Central memory CD8-positive, alpha-beta T cell (primary cell): ENCODE measurements around the gene CACNA2D4.

Experiments
- ATAC-seq: fragments of 150-1000 bp; cut with Tn5 transposase; replicated peaks from 2 replicates; pipeline ENCODE4 v1.10.0; 2022; ENCODE audit warnings: mild to moderate bottlenecking, moderate FRiP score, moderate number of reproducible peaks; ENCODE audit not compliant: poor library complexity, severe bottlenecking; ENCODE audit errors: extremely low read depth
- DNase-seq, 2 donors: peaks; one replicate each; pipeline ENCODE4 v3.0.0; 2021; ENCODE audit warnings: low spot score in 2 of 2
- H3K27ac Mint-ChIP-seq: one replicate; pipeline ENCODE4 v1.8.0; 2022; ENCODE audit warnings: low read depth, mild to moderate bottlenecking, moderate library complexity, mixed read lengths
- H3K27me3 Mint-ChIP-seq: one replicate; pipeline ENCODE4 v1.8.0; 2022; ENCODE audit warnings: mixed read lengths
- H3K36me3 Mint-ChIP-seq: one replicate; pipeline ENCODE4 v1.8.0; 2022; ENCODE audit warnings: mild to moderate bottlenecking, moderate library complexity, mixed read lengths; ENCODE audit not compliant: insufficient read depth
- H3K4me1 Mint-ChIP-seq: one replicate; pipeline ENCODE4 v1.8.0; 2022; ENCODE audit warnings: mixed read lengths
- H3K4me3 Mint-ChIP-seq: one replicate; pipeline ENCODE4 v1.8.0; 2022; ENCODE audit warnings: mild to moderate bottlenecking, moderate library complexity, mixed read lengths
- H3K9me3 Mint-ChIP-seq: one replicate; pipeline ENCODE4 v1.8.0; 2022; ENCODE audit warnings: mixed read lengths

The CACNA2D4 gene

DNA sequence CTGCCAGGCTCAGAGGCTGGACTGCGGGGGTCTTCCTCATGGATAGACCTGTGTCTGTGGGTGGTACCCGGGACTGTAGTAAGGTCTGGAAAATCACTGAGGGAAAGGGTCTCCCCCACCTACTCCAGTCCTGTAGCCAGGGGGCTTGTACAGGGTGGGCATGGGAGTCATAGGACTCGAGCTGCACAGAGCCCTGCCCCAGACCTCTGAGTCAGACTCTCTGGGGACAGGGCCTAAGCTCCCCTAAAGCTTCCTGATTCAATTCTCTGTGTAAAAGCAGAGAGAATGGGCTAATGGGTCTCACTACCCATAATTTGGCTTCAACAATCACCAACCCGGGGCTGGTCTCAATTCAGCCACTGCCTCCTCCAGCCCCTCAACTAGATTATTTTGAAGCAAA, 71.0 kb downstream of the CACNA2D4 start:
- no peak overlapping the region for H3K27ac Mint-ChIP-seq

DNA sequence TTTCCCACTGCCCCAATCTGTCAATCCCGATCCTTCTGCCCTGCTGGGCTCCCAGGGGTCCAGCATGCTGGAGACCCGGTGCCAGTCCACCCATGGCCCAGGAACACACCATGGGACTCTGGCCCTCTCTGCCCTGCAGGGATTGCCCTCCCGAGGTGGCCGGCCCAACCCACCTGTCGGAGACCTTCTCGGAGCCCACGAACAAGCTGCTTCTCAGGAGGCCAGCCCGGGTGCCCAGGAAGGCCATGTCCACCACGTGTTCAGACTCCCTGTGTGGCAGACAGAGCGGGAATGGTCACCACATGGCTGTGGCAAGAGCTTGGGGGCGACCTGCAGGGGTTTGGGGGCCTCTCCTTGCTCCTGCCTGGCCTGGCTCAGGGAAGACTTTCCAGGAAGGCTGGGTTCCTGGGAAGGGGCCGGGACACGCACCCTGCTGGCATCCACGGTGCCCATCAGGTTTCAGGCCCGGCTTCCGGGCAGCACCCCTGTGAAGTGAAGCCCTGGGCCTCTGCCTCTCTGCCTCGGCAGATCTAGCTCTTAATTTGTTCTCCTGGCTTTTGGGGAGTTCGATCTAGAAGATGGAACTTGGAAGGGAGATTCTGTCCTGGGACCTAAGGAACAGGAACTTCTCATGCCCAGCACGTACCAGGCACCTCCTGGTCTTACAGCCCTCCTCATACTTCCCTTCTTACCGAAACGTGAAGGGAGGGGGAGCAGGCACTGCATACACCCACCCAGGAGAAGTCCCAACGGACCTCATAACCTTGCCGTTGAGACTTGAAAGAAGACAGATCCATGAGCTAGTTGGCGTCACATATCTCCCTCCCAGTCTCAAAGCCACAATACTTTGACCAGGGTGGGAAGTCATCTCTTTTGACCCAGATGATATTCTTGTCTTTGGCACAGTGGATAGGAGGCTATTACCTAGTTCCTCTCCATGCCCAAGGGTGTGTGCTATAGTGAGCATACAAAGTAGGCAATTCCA, 71.7 kb downstream of the CACNA2D4 start:
- Mint-ChIP-seq H3K4me1 (no peaks in the 10 kb centered on the region), H3K27me3 (peaks cover 52% of the 10 kb centered on the region), H3K9me3 (no peaks in the 10 kb centered on the region), H3K4me3 (no peak overlapping the region), H3K27ac (no peak overlapping the region), H3K36me3 (no peaks in the 10 kb centered on the region)
- ATAC-seq (no peak), DNase-seq (no peak)

More for the DNA sequence above, 71.0 kb downstream of the CACNA2D4 start:
- DNase-seq = no peak
- no peaks in the 10 kb centered on the region for H3K4me1 Mint-ChIP-seq
- H3K4me3 Mint-ChIP-seq = no peak overlapping the region
- H3K36me3 Mint-ChIP-seq = no peaks in the 10 kb centered on the region
- H3K27me3 Mint-ChIP-seq = peaks cover 45% of the 10 kb centered on the region
- ATAC-seq = no peak
- H3K9me3 Mint-ChIP-seq = no peaks in the 10 kb centered on the region

DNA sequence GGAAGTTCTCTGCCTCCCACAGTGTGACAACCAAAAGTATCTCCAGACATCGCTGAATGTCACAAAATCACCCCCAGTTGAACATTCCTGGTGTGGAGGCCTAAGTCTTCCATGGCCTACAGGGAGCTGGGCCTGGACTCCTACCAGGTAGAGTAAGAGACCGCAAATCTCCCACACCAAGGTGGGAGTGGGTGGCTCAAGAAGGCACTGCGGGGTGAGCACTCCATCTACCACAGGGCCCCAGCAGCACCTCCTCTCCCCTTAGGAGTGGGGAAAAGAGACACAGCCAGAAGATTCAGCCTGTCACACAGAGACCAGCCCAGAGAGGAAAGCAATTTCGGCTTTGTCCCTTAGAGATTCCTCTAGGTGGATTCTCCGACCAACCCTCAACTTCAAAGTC, 72.6 kb downstream of the CACNA2D4 start:
- no peak for ATAC-seq
- H3K4me1 Mint-ChIP-seq = no peaks in the 10 kb centered on the region

GRCh38 chr12:1845427-1845826, 73.0 kb downstream of the CACNA2D4 start:
- no peaks in the 10 kb centered on the region for H3K9me3 Mint-ChIP-seq
- no peak overlapping the region for H3K4me3 Mint-ChIP-seq
- H3K36me3 Mint-ChIP-seq = no peaks in the 10 kb centered on the region
- H3K4me1 Mint-ChIP-seq = no peaks in the 10 kb centered on the region
- ATAC-seq (no peak), DNase-seq (no peak)
- no peak overlapping the region for H3K27ac Mint-ChIP-seq
- H3K27me3 Mint-ChIP-seq = peaks cover 62% of the 10 kb centered on the region

More for the DNA sequence above, 72.6 kb downstream of the CACNA2D4 start:
- no peaks in the 10 kb centered on the region for H3K36me3 Mint-ChIP-seq
- no peak for DNase-seq
- no peaks in the 10 kb centered on the region for H3K9me3 Mint-ChIP-seq
- no peak overlapping the region for H3K27ac Mint-ChIP-seq
- peaks cover 61% of the 10 kb centered on the region for H3K27me3 Mint-ChIP-seq
- no peak overlapping the region for H3K4me3 Mint-ChIP-seq

- ATAC-seq = no peak
- no peak for DNase-seq
- Mint-ChIP-seq H3K4me1 (no peaks in the 10 kb centered on the region), H3K4me3 (no peak overlapping the region), H3K9me3 (no peaks in the 10 kb centered on the region), H3K36me3 (no peaks in the 10 kb centered on the region), H3K27me3 (peaks cover 62% of the 10 kb centered on the region), H3K27ac (no peak overlapping the region)
Measured at GRCh38 chr12:1844661-1845409, 73.6 kb downstream of the CACNA2D4 start.

- Mint-ChIP-seq H3K36me3 (no peaks in the 10 kb centered on the region), H3K27ac (no peak overlapping the region), H3K4me3 (no peak overlapping the region), H3K9me3 (no peaks in the 10 kb centered on the region), H3K27me3 (peaks cover 62% of the 10 kb centered on the region), H3K4me1 (no peaks in the 10 kb centered on the region)
- ATAC-seq (no peak), DNase-seq (no peak)
Measured at GRCh38 chr12:1844223-1844622, 74.2 kb downstream of the CACNA2D4 start.

DNA sequence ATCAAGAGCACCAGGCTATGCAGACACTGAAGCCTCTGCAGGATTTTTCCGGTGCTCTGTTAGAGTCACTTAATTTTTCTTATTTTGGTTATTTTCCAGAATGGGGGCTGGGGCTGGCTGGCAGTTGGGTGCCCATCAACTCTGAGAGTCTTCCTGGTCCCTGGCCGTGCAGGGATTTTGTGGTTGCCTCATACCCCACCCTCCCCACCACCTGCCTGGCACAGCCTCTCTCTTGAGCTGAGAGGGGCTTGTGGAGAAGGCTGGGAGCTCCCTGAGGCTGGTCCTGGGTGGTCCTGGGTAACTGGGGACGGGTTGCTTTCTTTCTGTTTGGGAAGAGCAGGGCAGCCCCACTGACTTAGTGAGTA, 74.8 kb downstream of the CACNA2D4 start:
- no peak overlapping the region for H3K4me3 Mint-ChIP-seq
- DNase-seq (no peak), ATAC-seq (no peak)
- H3K36me3 Mint-ChIP-seq = no peaks in the 10 kb centered on the region
- peaks cover 62% of the 10 kb centered on the region for H3K27me3 Mint-ChIP-seq
- no peaks in the 10 kb centered on the region for H3K4me1 Mint-ChIP-seq
- no peak overlapping the region for H3K27ac Mint-ChIP-seq
- H3K9me3 Mint-ChIP-seq = no peaks in the 10 kb centered on the region

GRCh38 chr12:1842905-1843640, 75.4 kb downstream of the CACNA2D4 start:
- no peak overlapping the region for H3K27ac Mint-ChIP-seq
- DNase-seq = no peak
- no peaks in the 10 kb centered on the region for H3K36me3 Mint-ChIP-seq
- no peak overlapping the region for H3K4me3 Mint-ChIP-seq
- H3K4me1 Mint-ChIP-seq = no peaks in the 10 kb centered on the region
- H3K9me3 Mint-ChIP-seq = no peaks in the 10 kb centered on the region
- ATAC-seq = no peak
- H3K27me3 Mint-ChIP-seq = peaks cover 62% of the 10 kb centered on the region

DNA sequence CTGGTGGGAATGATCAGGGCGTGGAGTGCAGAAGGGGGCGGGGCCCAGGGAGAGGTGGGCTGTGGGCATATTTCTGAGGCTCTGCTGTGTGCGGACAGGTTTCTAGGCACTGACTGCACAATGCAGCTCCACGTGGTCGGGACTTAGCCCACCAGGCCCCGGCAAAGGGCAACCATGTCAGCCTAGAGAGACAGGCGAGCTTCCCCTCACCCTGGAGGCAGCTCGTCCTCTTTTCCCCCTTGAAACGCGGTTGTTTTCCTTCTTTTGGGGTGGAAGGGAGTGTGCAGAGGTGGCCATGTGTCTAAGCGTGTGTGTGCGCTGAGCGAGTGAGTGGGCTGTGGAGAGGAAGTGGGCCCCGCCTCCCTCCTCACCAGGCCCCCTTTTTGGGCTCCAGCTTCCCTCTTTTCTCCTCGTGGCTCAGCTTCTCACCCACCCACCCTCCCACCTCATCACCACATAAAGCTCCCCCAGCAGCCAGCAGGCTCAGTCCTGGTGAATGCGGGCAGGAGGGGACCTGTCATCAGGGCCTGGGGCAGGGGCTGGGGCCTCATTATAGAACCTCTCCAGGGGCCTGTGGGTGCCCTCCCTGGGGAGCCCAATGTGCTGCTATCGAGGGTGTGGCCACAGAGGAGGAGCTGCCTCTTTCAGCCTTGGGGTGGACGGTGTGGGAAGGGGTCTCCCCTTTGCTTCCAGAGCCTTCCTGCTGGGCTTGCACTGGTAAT, 76.1 kb downstream of the CACNA2D4 start:
- Mint-ChIP-seq H3K9me3 (no peaks in the 10 kb centered on the region), H3K36me3 (no peaks in the 10 kb centered on the region), H3K27ac (no peak overlapping the region), H3K4me3 (no peak overlapping the region), H3K27me3 (peaks cover 62% of the 10 kb centered on the region), H3K4me1 (no peaks in the 10 kb centered on the region)
- no peak for DNase-seq
- ATAC-seq = no peak

GRCh38 chr12:1841586-1842182, 76.8 kb downstream of the CACNA2D4 start:
- Mint-ChIP-seq H3K27ac (no peak overlapping the region), H3K4me3 (no peak overlapping the region), H3K4me1 (no peaks in the 10 kb centered on the region), H3K9me3 (no peaks in the 10 kb centered on the region), H3K27me3 (peaks cover 56% of the 10 kb centered on the region), H3K36me3 (no peaks in the 10 kb centered on the region)
- DNase-seq = no peak
- no peak for ATAC-seq

GRCh38 chr12:1840981-1841425, 77.4 kb downstream of the CACNA2D4 start:
- ATAC-seq = no peak
- no peak overlapping the region for H3K27ac Mint-ChIP-seq

More at GRCh38 chr12:1840981-1841425, 77.4 kb downstream of the CACNA2D4 start:
- Mint-ChIP-seq H3K4me3 (no peak overlapping the region), H3K27me3 (peaks cover 49% of the 10 kb centered on the region), H3K36me3 (no peaks in the 10 kb centered on the region), H3K4me1 (no peaks in the 10 kb centered on the region), H3K9me3 (no peaks in the 10 kb centered on the region)
- no peak for DNase-seq
